OCI-LY3 (cell line): ENCODE measurements around the gene CALML6.

Experiments used
- H2AFZ ChIP-seq: fragments of 200-600, 300-600 bp; shearing (Covaris generic); 2 replicates; pipeline ENCODE4 v1.6.0; 2014; ENCODE audit warnings: antibody characterized with exemption, low read depth, low read length
- H3K27ac ChIP-seq: fragments of 200-600, 300-600 bp; sonication (generic); 2 replicates; pipeline ENCODE4 v1.5.1; 2014; ENCODE audit warnings: mild to moderate bottlenecking, low read length, moderate library complexity, mixed read lengths
- H3K27me3 ChIP-seq: fragments of 200-600, 300-600 bp; sonication (generic); 2 replicates; pipeline ENCODE4 v1.6.1; 2014; ENCODE audit warnings: low read depth, low read length, mixed read lengths
- H3K36me3 ChIP-seq: fragments of 200-600, 300-600 bp; sonication (generic); replicated peaks from 2 replicates; pipeline ENCODE3; 2014; ENCODE audit warnings: low read depth, low read length, mixed read lengths
- H3K4me1 ChIP-seq: fragments of 300-600, 200-600 bp; sonication (generic); 2 replicates; pipeline ENCODE4 v1.6.1; 2014; ENCODE audit warnings: low read length, mixed read lengths
- H3K4me2 ChIP-seq: fragments of 200-600, 300-600 bp; sonication (generic); 2 replicates; pipeline ENCODE4 v1.6.1; 2014; ENCODE audit warnings: low read length, mixed read lengths
- H3K4me3 ChIP-seq: fragments of 300-600, 200-600 bp; sonication (generic); 2 replicates; pipeline ENCODE4 v1.5.1; 2014; ENCODE audit warnings: antibody characterized with exemption, mild to moderate bottlenecking, low read length, moderate library complexity
- H3K79me2 ChIP-seq: fragments of 300-600, 200-600 bp; shearing (Covaris generic); 2 replicates; pipeline ENCODE4 v1.6.1; 2014; ENCODE audit warnings: mild to moderate bottlenecking, low read length, mixed read lengths
- H3K9ac ChIP-seq: fragments of 300-600, 200-600 bp; shearing (Covaris generic); 2 replicates; pipeline ENCODE4 v1.6.0; 2014; ENCODE audit warnings: mild to moderate bottlenecking, low read length, moderate library complexity
- H3K9me3 ChIP-seq: fragments of 200-600, 300-600 bp; shearing (Covaris generic); 2 replicates; pipeline ENCODE4 v1.6.1; 2014; ENCODE audit warnings: low read length, mixed read lengths; ENCODE audit not compliant: insufficient read depth
- H4K20me1 ChIP-seq: fragments of 200-600, 300-600 bp; sonication (generic); 2 replicates; pipeline ENCODE4 v1.6.1; 2016; ENCODE audit warnings: low read length, mixed read lengths; ENCODE audit not compliant: insufficient read depth
- CTCF ChIP-seq: fragments of 200-600, 300-600 bp; sonication (generic); IDR thresholded peaks from 2 replicates; pipeline ENCODE4 v1.5.1; 2014; ENCODE audit warnings: antibody characterized with exemption, low read length, low read depth
- EZH2phosphoT487 ChIP-seq: fragments of 200-600 bp; shearing (Covaris generic); IDR thresholded peaks from 2 replicates; pipeline ENCODE4 v1.6.1; 2018; ENCODE audit warnings: antibody characterized with exemption, mixed run types, low read depth

CALML6 gene

DNA sequence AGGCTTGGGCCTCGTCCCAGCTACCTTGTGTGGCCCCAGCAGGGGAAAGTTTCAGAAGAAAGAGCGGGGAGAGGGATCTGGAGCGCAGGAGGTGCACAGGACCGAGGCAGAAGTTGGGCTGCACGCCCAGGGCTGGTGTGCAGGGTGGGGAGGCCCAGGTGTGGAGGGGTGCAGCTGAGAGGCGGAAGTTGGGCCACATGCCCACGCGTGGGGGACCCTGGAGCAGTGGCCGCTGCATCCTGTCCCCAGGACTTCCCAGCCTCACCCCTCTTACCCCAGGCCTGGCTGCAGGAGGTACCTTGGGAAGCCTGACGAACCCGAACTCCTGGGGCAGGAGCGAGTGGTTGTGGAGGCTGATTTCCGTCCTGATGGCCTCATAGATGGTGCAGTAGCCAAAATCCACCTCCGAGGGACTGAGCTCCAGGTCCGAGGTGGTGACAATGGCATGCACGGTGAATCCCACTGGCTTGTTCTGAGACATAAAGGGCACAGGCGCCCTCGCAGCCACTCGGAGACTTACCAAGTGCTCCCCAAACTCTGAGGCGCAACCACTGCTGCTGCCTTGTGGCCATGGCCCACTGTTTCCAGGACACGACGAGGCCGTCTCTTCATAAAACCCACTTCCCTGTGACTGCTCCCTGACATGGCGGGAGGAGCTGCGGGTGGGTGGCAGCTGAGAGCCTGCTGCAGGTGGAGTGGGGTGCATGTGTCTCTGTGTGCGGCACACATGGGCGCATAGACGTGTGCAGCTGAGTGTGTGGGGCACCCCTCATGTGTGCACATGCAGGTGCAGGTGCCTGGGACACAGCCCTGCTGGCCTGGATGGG is 24.4 kb downstream of the CALML6 start:
- no peaks in the 10 kb centered on the region for H3K79me2 ChIP-seq
- no peak overlapping the region for H3K4me2 ChIP-seq
- no peak overlapping the region for H3K27ac ChIP-seq
- no peaks in the 10 kb centered on the region for H3K36me3 ChIP-seq
- no peaks in the 10 kb centered on the region for H3K27me3 ChIP-seq
- H4K20me1 ChIP-seq: no peaks in the 10 kb centered on the region
- TF ChIP-seq EZH2phosphoT487 (no peak), CTCF (no peak)
- H3K4me3 ChIP-seq: no peak overlapping the region
- H3K9me3 ChIP-seq: no peaks in the 10 kb centered on the region; the same call in 1 of the 2 replicates
- H3K4me1 ChIP-seq: peaks cover 6% of the 10 kb centered on the region; the same call in 1 of the 2 replicates
- no peak overlapping the region for H3K9ac ChIP-seq
- no peak overlapping the region for H2AFZ ChIP-seq

GRCh38 chr1:1940123-1940425 is 25.0 kb downstream of the CALML6 start:
- H3K4me2 ChIP-seq: no peak overlapping the region

GRCh38 chr1:1941211-1941841 is 26.3 kb downstream of the CALML6 start:
- H4K20me1 ChIP-seq: no peaks in the 10 kb centered on the region
- H3K79me2 ChIP-seq: no peaks in the 10 kb centered on the region
- no peak overlapping the region for H3K27ac ChIP-seq
- no peak overlapping the region for H3K4me3 ChIP-seq
- no peaks in the 10 kb centered on the region for H3K9me3 ChIP-seq
- no peak overlapping the region for H3K4me2 ChIP-seq
- H3K4me1 ChIP-seq: peaks cover 6% of the 10 kb centered on the region; the same call in 1 of the 2 replicates
- H3K27me3 ChIP-seq: no peaks in the 10 kb centered on the region
- H2AFZ ChIP-seq: no peak overlapping the region
- H3K9ac ChIP-seq: no peak overlapping the region
- TF ChIP-seq CTCF: no peak
- TF ChIP-seq EZH2phosphoT487: no peak
- H3K36me3 ChIP-seq: no peaks in the 10 kb centered on the region

More at GRCh38 chr1:1940123-1940425, 25.0 kb downstream of the CALML6 start:
- Histone ChIP-seq H3K36me3 (no peaks in the 10 kb centered on the region), H3K4me3 (no peak overlapping the region), H3K9me3 (no peaks in the 10 kb centered on the region), H3K9ac (no peak overlapping the region), H4K20me1 (no peaks in the 10 kb centered on the region), H3K79me2 (no peaks in the 10 kb centered on the region), H3K27me3 (no peaks in the 10 kb centered on the region), H3K27ac (no peak overlapping the region), H2AFZ (no peak overlapping the region), H3K4me1 (peaks cover 6% of the 10 kb centered on the region; the same call in 1 of the 2 replicates)
- no peak for TF ChIP-seq EZH2phosphoT487
- TF ChIP-seq CTCF: no peak

GRCh38 chr1:1941868-1942752 is 27.1 kb downstream of the CALML6 start:
- TF ChIP-seq CTCF: no peak
- no peak for TF ChIP-seq EZH2phosphoT487
- no peak overlapping the region for H3K4me2 ChIP-seq
- no peak overlapping the region for H3K4me3 ChIP-seq
- H3K9me3 ChIP-seq: no peaks in the 10 kb centered on the region
- no peaks in the 10 kb centered on the region for H3K79me2 ChIP-seq
- no peaks in the 10 kb centered on the region for H3K27me3 ChIP-seq
- H3K4me1 ChIP-seq: peaks cover 6% of the 10 kb centered on the region; the same call in 1 of the 2 replicates
- no peak overlapping the region for H3K9ac ChIP-seq
- no peaks in the 10 kb centered on the region for H3K36me3 ChIP-seq
- no peaks in the 10 kb centered on the region for H4K20me1 ChIP-seq
- no peak overlapping the region for H2AFZ ChIP-seq
- H3K27ac ChIP-seq: no peak overlapping the region
